ENCODE measurements around the gene AGPAT3.

The AGPAT3 gene

GRCh38 chr21:43827015-43827611 is 37.9 kb upstream of the AGPAT3 start:
- Histone ChIP-seq H3K4me1 (ENCODE audit: insufficient read depth, poor library complexity, severe bottlenecking) (no peaks in the 10 kb centered on the region), H3K27ac (ENCODE audit: poor library complexity, severe bottlenecking) (no peak overlapping the region), H3K36me3 (ENCODE audit: low read depth) (no peaks in the 10 kb centered on the region), H3K9me3 (ENCODE audit: severe bottlenecking) (no peaks in the 10 kb centered on the region), H3K27me3 (ENCODE audit: insufficient read depth, poor library complexity, severe bottlenecking) (no peaks in the 10 kb centered on the region), H3K4me3 (ENCODE audit: severe bottlenecking) (no peak overlapping the region)
- DNase-seq (ENCODE audit: low spot score): no peak
- no peak for TF ChIP-seq CTCF (IDR thresholded peaks at IDR 0.05; ENCODE audit: poor library complexity, severe bottlenecking)
- peak; percentile 55 for ATAC-seq (ENCODE audit: low read depth)

DNA sequence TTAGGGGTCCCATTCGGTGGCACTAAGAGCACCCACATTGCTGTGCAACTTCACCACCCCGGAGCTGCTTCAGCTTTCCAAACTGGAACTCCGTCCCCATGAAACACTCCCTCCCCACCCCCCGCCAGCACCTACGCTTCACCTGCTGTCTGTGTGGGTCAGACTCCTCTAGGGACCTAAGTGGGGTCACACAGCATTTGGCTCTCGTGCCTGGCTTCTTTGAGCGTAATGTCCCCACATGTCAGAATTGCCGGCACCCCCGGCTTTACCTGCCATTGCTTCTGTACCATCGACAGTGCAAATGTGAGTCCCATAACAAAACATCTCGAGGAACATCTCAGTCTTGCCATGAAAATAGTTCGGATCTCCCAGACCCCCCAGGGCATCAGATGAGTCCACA is 35.9 kb upstream of the AGPAT3 start:
- Histone ChIP-seq H3K27me3 (ENCODE audit: insufficient read depth, poor library complexity, severe bottlenecking) (no peaks in the 10 kb centered on the region), H3K27ac (ENCODE audit: poor library complexity, severe bottlenecking) (no peak overlapping the region), H3K4me3 (ENCODE audit: severe bottlenecking) (no peak overlapping the region), H3K4me1 (ENCODE audit: insufficient read depth, poor library complexity, severe bottlenecking) (no peaks in the 10 kb centered on the region), H3K9me3 (ENCODE audit: severe bottlenecking) (no peaks in the 10 kb centered on the region), H3K36me3 (ENCODE audit: low read depth) (no peaks in the 10 kb centered on the region)
- ATAC-seq (ENCODE audit: low read depth): no peak
- DNase-seq (ENCODE audit: low spot score): no peak
- no peak for TF ChIP-seq CTCF (IDR thresholded peaks at IDR 0.05; ENCODE audit: poor library complexity, severe bottlenecking)

- H3K27ac ChIP-seq (ENCODE audit: poor library complexity, severe bottlenecking): no peak overlapping the region
- no peaks in the 10 kb centered on the region for H3K9me3 ChIP-seq (ENCODE audit: severe bottlenecking)
- no peaks in the 10 kb centered on the region for H3K4me1 ChIP-seq (ENCODE audit: insufficient read depth, poor library complexity, severe bottlenecking)
- no peak overlapping the region for H3K4me3 ChIP-seq (ENCODE audit: severe bottlenecking)
- H3K36me3 ChIP-seq (ENCODE audit: low read depth): no peaks in the 10 kb centered on the region
- no peak for ATAC-seq (ENCODE audit: low read depth)
- TF ChIP-seq CTCF (IDR thresholded peaks at IDR 0.05; ENCODE audit: poor library complexity, severe bottlenecking): no peak
- no peak for DNase-seq (ENCODE audit: low spot score)
- H3K27me3 ChIP-seq (ENCODE audit: insufficient read depth, poor library complexity, severe bottlenecking): no peaks in the 10 kb centered on the region
Measured at GRCh38 chr21:43829575-43830119, 35.4 kb upstream of the AGPAT3 start.

- Histone ChIP-seq H3K9me3 (ENCODE audit: severe bottlenecking) (no peaks in the 10 kb centered on the region), H3K4me1 (ENCODE audit: insufficient read depth, poor library complexity, severe bottlenecking) (no peaks in the 10 kb centered on the region), H3K27me3 (ENCODE audit: insufficient read depth, poor library complexity, severe bottlenecking) (no peaks in the 10 kb centered on the region), H3K36me3 (ENCODE audit: low read depth) (no peaks in the 10 kb centered on the region), H3K27ac (ENCODE audit: poor library complexity, severe bottlenecking) (no peak overlapping the region), H3K4me3 (ENCODE audit: severe bottlenecking) (no peak overlapping the region)
- ATAC-seq (ENCODE audit: low read depth) (no peak), DNase-seq (ENCODE audit: low spot score) (no peak)
- no peak for TF ChIP-seq CTCF (IDR thresholded peaks at IDR 0.05; ENCODE audit: poor library complexity, severe bottlenecking)
Measured at GRCh38 chr21:43832158-43832550, 32.9 kb upstream of the AGPAT3 start.

GRCh38 chr21:43832648-43833047 is 32.4 kb upstream of the AGPAT3 start:
- Histone ChIP-seq H3K4me1 (ENCODE audit: insufficient read depth, poor library complexity, severe bottlenecking) (no peaks in the 10 kb centered on the region), H3K27me3 (ENCODE audit: insufficient read depth, poor library complexity, severe bottlenecking) (no peaks in the 10 kb centered on the region), H3K36me3 (ENCODE audit: low read depth) (no peaks in the 10 kb centered on the region), H3K9me3 (ENCODE audit: severe bottlenecking) (no peaks in the 10 kb centered on the region), H3K4me3 (ENCODE audit: severe bottlenecking) (no peak overlapping the region), H3K27ac (ENCODE audit: poor library complexity, severe bottlenecking) (no peak overlapping the region)
- DNase-seq (ENCODE audit: low spot score): no peak
- no peak for TF ChIP-seq CTCF (IDR thresholded peaks at IDR 0.05; ENCODE audit: poor library complexity, severe bottlenecking)
- no peak for ATAC-seq (ENCODE audit: low read depth)

Data from RWPE2 (cell line).